ENCODE data around the gene MREG. TPM values are rescaled to one million over a fixed set of nuclear protein-coding genes. Genes with fewer than 3 reads are reported as not detected.
A peak's percentile ranks its signal among the peaks of the same experiment; 100 is the strongest.

Gene MREG
- total and polyA plus RNA-seq, 12 donors, result 3.1 to 14.4 (median 6.3) TPM

- Histone ChIP-seq H3K27me3 (no peaks in the 10 kb centered on the region), H3K9me3 (replicated peaks in 1 of 3) (no peaks in the 10 kb centered on the region), H3K4me1 (replicated peaks in 1 of 2) (no peaks in the 10 kb centered on the region), H3K36me3 (replicated peaks in 1 of 2) (no peaks in the 10 kb centered on the region), H3K4me3 (no peak overlapping the region), H3K27ac (no peak overlapping the region)
- WGBS, 4 donors, result 27 to 33% (median 30%) methylated on average over 8 of the region's 8 CpGs
- intact Hi-C loops (cut with DNase I), result no loop called here
- DNase-seq, result peak; percentile 59 to 86 (median 72)
- TF ChIP-seq POLR2A (IDR thresholded peaks at IDR 0.05), result no peak
- TF ChIP-seq, protein P1, sequence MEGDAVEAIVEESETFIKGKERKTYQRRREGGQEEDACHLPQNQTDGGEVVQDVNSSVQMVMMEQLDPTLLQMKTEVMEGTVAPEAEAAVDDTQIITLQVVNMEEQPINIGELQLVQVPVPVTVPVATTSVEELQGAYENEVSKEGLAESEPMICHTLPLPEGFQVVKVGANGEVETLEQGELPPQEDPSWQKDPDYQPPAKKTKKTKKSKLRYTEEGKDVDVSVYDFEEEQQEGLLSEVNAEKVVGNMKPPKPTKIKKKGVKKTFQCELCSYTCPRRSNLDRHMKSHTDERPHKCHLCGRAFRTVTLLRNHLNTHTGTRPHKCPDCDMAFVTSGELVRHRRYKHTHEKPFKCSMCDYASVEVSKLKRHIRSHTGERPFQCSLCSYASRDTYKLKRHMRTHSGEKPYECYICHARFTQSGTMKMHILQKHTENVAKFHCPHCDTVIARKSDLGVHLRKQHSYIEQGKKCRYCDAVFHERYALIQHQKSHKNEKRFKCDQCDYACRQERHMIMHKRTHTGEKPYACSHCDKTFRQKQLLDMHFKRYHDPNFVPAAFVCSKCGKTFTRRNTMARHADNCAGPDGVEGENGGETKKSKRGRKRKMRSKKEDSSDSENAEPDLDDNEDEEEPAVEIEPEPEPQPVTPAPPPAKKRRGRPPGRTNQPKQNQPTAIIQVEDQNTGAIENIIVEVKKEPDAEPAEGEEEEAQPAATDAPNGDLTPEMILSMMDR (IDR thresholded peaks at IDR 0.05), result peak; percentile 55 to 89 (median 82)
Observed at GRCh38 chr2:215920244-215921100, 92.9 kb downstream of the MREG start.

- DNase-seq, result no peak
- Histone ChIP-seq H3K9me3 (replicated peaks in 1 of 3) (no peaks in the 10 kb centered on the region), H3K4me3 (no peak overlapping the region), H3K27ac (no peak overlapping the region), H3K4me1 (replicated peaks in 1 of 2) (no peaks in the 10 kb centered on the region), H3K27me3 (no peaks in the 10 kb centered on the region), H3K36me3 (replicated peaks in 1 of 2) (no peaks in the 10 kb centered on the region)
- WGBS, 4 donors, result 62 to 69% (median 65%) methylated on average over 8 of the region's 8 CpGs
- TF ChIP-seq, protein P1 (IDR thresholded peaks at IDR 0.05), result no peak
- no peak for TF ChIP-seq POLR2A (IDR thresholded peaks at IDR 0.05)
- intact Hi-C loops (cut with DNase I), result loop anchor here (5.0 to 10.0 kb wide), 2 partner anchors 465 to 467 kb away; no protein-coding TSS in a partner anchor
Observed at GRCh38 chr2:215919624-215920243, 93.6 kb downstream of the MREG start.

DNA sequence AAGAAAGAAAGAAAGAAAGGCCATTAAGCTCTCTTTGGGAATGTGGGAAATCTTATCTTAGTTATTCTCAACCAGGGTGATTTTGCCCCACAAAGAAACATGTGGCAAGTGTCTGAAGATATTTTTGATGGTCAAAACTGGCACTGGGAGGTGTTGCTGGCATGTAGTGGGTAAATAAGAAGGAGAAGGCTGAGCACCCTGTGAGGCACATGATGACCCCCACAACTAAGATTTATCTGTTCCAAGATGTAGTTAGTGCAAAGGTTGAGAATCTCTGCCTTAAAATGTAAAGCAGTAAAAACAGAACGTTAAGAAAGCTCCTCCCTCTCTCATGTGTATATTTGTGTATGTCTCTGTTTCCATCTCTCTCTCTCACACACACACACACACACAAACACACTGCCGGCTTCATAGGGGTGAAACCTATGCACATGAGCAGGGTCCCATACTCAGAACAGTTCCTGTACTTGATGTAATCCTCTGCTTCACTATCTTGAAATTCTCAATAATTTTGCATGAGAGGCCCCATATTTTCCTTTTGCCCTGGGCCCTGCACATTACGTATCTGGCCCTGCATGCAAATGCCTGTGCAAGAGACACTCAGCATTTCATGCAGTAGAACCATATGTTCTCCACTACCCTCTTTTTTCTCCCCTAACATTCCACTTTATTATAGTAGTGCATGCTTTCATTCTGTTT lies 94.3 kb downstream of the MREG start:
- Histone ChIP-seq H3K4me3 (no peak overlapping the region), H3K4me1 (replicated peaks in 1 of 2) (no peaks in the 10 kb centered on the region), H3K27ac (no peak overlapping the region), H3K27me3 (no peaks in the 10 kb centered on the region), H3K36me3 (replicated peaks in 1 of 2) (no peaks in the 10 kb centered on the region), H3K9me3 (replicated peaks in 1 of 3) (no peaks in the 10 kb centered on the region)
- TF ChIP-seq, protein P1 (IDR thresholded peaks at IDR 0.05), result no peak
- TF ChIP-seq POLR2A (IDR thresholded peaks at IDR 0.05), result no peak
- WGBS, 4 donors, result 66 to 78% (median 69%) methylated on average over 3 of the region's 3 CpGs
- no peak for DNase-seq
- intact Hi-C loops (cut with DNase I), result loop anchor here (5.0 to 10.0 kb wide), 2 partner anchors 464 to 467 kb away; no protein-coding TSS in a partner anchor
